GM23338 (cell line): Measurements from ENCODE around the gene CYP2J2. TPM values are rescaled to one million over a fixed set of nuclear protein-coding genes. Genes with fewer than 3 reads are reported as not detected.

Experiments
- ATAC-seq: fragments of 200-7000 bp; cut with Tn5 transposase; 3 replicates; pipeline ENCODE4 v1.9.1; 2020
- DNase-seq: peaks from one replicate; pipeline ENCODE4 v3.0.0-alpha.2; 2015; ENCODE audit warnings: low spot score
- H2AFZ ChIP-seq: fragments of 200-600 bp; sonication (generic); 2 replicates; pipeline ENCODE4 v1.8.0; 2016; ENCODE audit warnings: antibody characterized with exemption, mild to moderate bottlenecking, moderate library complexity
- H3F3A ChIP-seq: fragments of 200-600 bp; sonication (generic); replicated peaks from 2 replicates; pipeline ENCODE4 v1.8.0; 2017; ENCODE audit warnings: antibody characterized with exemption, mixed run types, low read depth
- H3K27ac ChIP-seq: fragments of 200-600 bp; sonication (generic); 2 replicates; pipeline ENCODE4 v1.6.1; 2016; ENCODE audit warnings: low read depth
- H3K27me3 ChIP-seq: fragments of 200-600 bp; sonication (generic); 2 replicates; pipeline ENCODE4 v1.8.0; 2016; ENCODE audit warnings: mild to moderate bottlenecking, mixed run types, moderate library complexity; ENCODE audit not compliant: insufficient read depth
- H3K36me3 ChIP-seq: fragments of 200-600 bp; sonication (generic); 2 replicates; pipeline ENCODE4 v1.8.0; 2016; ENCODE audit warnings: mild to moderate bottlenecking; ENCODE audit not compliant: insufficient read depth
- H3K4me1 ChIP-seq: fragments of 200-600 bp; sonication (generic); 2 replicates; pipeline ENCODE4 v1.8.0; 2016; ENCODE audit warnings: mild to moderate bottlenecking, moderate library complexity; ENCODE audit not compliant: insufficient read depth
- H3K4me2 ChIP-seq: fragments of 200-600 bp; sonication (generic); 2 replicates; pipeline ENCODE4 v1.7.1; 2017; ENCODE audit warnings: mixed run types
- H3K4me3 ChIP-seq: fragments of 200-600 bp; sonication (generic); 2 replicates; pipeline ENCODE4 v1.6.1; 2016; ENCODE audit warnings: mixed run types
- H3K79me2 ChIP-seq: fragments of 200-600 bp; sonication (generic); replicated peaks from 2 replicates; pipeline ENCODE4 v1.8.0; 2017; ENCODE audit warnings: mild to moderate bottlenecking; ENCODE audit not compliant: insufficient read depth
- H3K9me2 ChIP-seq: fragments of 200-600 bp; sonication (generic); 2 replicates; pipeline ENCODE4 v1.8.0; 2017; ENCODE audit not compliant: insufficient read depth
- H4K20me1 ChIP-seq: fragments of 200-600 bp; sonication (generic); replicated peaks from 2 replicates; pipeline ENCODE4 v1.8.0; 2017; ENCODE audit warnings: mild to moderate bottlenecking; ENCODE audit not compliant: insufficient read depth
- H3K27ac Mint-ChIP-seq: 2 replicates; pipeline ENCODE4 v1.8.0; 2020; ENCODE audit warnings: inconsistent platforms, mild to moderate bottlenecking, moderate library complexity, mixed read lengths
- H3K27me3 Mint-ChIP-seq: 3 replicates; pipeline ENCODE4 v1.8.0; 2022; ENCODE audit warnings: low read depth, mild to moderate bottlenecking, moderate library complexity, mixed read lengths, inconsistent platforms; ENCODE audit not compliant: insufficient read depth, poor library complexity
- H3K36me3 Mint-ChIP-seq: 3 replicates; pipeline ENCODE4 v1.8.0; 2021; ENCODE audit warnings: low read depth, mild to moderate bottlenecking, inconsistent platforms, moderate library complexity, mixed read lengths
- H3K4me1 Mint-ChIP-seq: 3 replicates; pipeline ENCODE4 v1.8.0; 2020; ENCODE audit warnings: mild to moderate bottlenecking, inconsistent platforms, mixed read lengths
- H3K4me3 Mint-ChIP-seq: 3 replicates; pipeline ENCODE4 v1.8.0; 2021; ENCODE audit warnings: moderate library complexity, mild to moderate bottlenecking, inconsistent platforms, mixed read lengths
- H3K9me3 Mint-ChIP-seq: 3 replicates; pipeline ENCODE4 v1.8.0; 2020; ENCODE audit warnings: moderate library complexity, mild to moderate bottlenecking, inconsistent platforms, mixed read lengths
- CREB1 ChIP-seq: fragments of 250-450 bp; sonication (Bioruptor Pico); IDR thresholded peaks from 2 replicates; pipeline ENCODE4 v1.5.0; 2020; ENCODE audit warnings: low read depth, mild to moderate bottlenecking, moderate library complexity
- ETS1 ChIP-seq: IDR thresholded peaks from 2 replicates; pipeline ENCODE4 v1.6.1; 2016; ENCODE audit warnings: antibody characterized with exemption
- JUNB ChIP-seq: IDR thresholded peaks from one replicate; pipeline ENCODE4 v1.6.1; 2016; ENCODE audit warnings: antibody characterized with exemption; ENCODE audit not compliant: unreplicated experiment
- NANOG ChIP-seq: IDR thresholded peaks from 2 replicates; pipeline ENCODE4 v1.6.1; 2016; ENCODE audit warnings: antibody characterized with exemption, borderline replicate concordance
- REST ChIP-seq: IDR thresholded peaks from one replicate; pipeline ENCODE4 v1.6.1; 2018; ENCODE audit warnings: antibody characterized with exemption; ENCODE audit not compliant: unreplicated experiment
- STAT1 ChIP-seq: IDR thresholded peaks from one replicate; pipeline ENCODE4 v1.6.1; 2016; ENCODE audit warnings: antibody characterized with exemption; ENCODE audit not compliant: unreplicated experiment
- ZNF331 ChIP-seq: fragments of 250-450 bp; sonication (Bioruptor Pico); IDR thresholded peaks from 2 replicates; pipeline ENCODE4 v1.5.0; 2020; ENCODE audit warnings: low read depth, mild to moderate bottlenecking, moderate library complexity
- ZNF462 ChIP-seq: fragments of 250-450 bp; sonication (Bioruptor Pico); IDR thresholded peaks from 2 replicates; pipeline ENCODE4 v1.5.0; 2020; ENCODE audit warnings: mild to moderate bottlenecking, moderate library complexity
- polyA plus RNA-seq: library from polyadenylated mRNA; unstranded; fragments of >200 nt; fragmentation: Nextera tagmentation; extraction: Ambion mirVana; gene quantifications from 2 replicates; pipeline ENCODE4 v1.2.1, GENCODE V29; 2016
- total RNA-seq: library from RNA; depleted of rRNA; stranded (reverse); fragments of >200 nt; shearing (Covaris generic); gene quantifications from 2 replicates; pipeline ENCODE4 v1.2.3, GENCODE V29; 2014

CYP2J2 gene
- total and polyA plus RNA-seq, 2 experiments from 2014 or later, result 1.4 to 1.5 TPM

- Histone ChIP-seq H4K20me1 (no peaks in the 10 kb centered on the region), H3K79me2 (no peaks in the 10 kb centered on the region), H3K4me1 (no peaks in the 10 kb centered on the region), H3K4me3 (no peak overlapping the region), H3K27ac (no peak overlapping the region), H3F3A (no peaks in the 10 kb centered on the region), H3K9me2 (no peaks in the 10 kb centered on the region), H3K4me2 (no peak overlapping the region), H3K27me3 (no peaks in the 10 kb centered on the region), H2AFZ (no peak overlapping the region), H3K36me3 (no peaks in the 10 kb centered on the region)
- ATAC-seq (no peak), DNase-seq (no peak)
- no peak for TF ChIP-seq NANOG
- TF ChIP-seq ZNF462 (CRISPR knock-in tag), result no peak
- no peak for TF ChIP-seq ETS1
- TF ChIP-seq CREB1 (CRISPR knock-in tag), result no peak
- no peak for TF ChIP-seq REST
- TF ChIP-seq ZNF331 (CRISPR knock-in tag), result no peak
- no peak for TF ChIP-seq STAT1
- TF ChIP-seq JUNB, result no peak
- Mint-ChIP-seq H3K4me3 (no peak overlapping the region), H3K27me3 (peaks cover 3% of the 10 kb centered on the region), H3K36me3 (no peaks in the 10 kb centered on the region), H3K27ac (no peak overlapping the region), H3K4me1 (no peaks in the 10 kb centered on the region), H3K9me3 (no peaks in the 10 kb centered on the region)
Measured at GRCh38 chr1:59936358-59936821, 9.8 kb upstream of the CYP2J2 start.
